Measurements from ENCODE around the gene CC2D1A. TPM values are rescaled to one million over a fixed set of nuclear protein-coding genes. Genes with fewer than 3 reads are reported as not detected.

The CC2D1A gene
- total and polyA plus RNA-seq, 10 donors = 13.0 to 40.1 (median 27.5) TPM

- 84 to 94% (median 94%) methylated on average over 8 of the region's 8 CpGs for WGBS, 5 donors
- Histone ChIP-seq H3K27me3 (replicated peaks in 1 of 7) (no peaks in the 10 kb centered on the region), H3K9me3 (no peaks in the 10 kb centered on the region), H3K4me1 (peaks cover 11 to 23% (median 16%) of the 10 kb centered on the region in 6 donors), H3K36me3 (peaks cover 4 to 81% (median 74%) of the 10 kb centered on the region in 6 donors), H3K27ac (no peak overlapping the region), H3K4me3 (no peak overlapping the region)
- intact Hi-C loops (cut with DNase I; ENCODE audit: low total_unique reads) = loop anchor here (10.0 kb wide), 1 partner anchor 78 kb away; the partner anchor contains the start of gene IL27RA
- TF ChIP-seq POLR2A (IDR thresholded peaks at IDR 0.05) = no peak
- TF ChIP-seq CTCF (IDR thresholded peaks at IDR 0.05 in 8 of 11, conservative IDR thresholded peaks at IDR 0.05 in 3 of 11) = no peak
- no peak for TF ChIP-seq POLR2AphosphoS5 (IDR thresholded peaks at IDR 0.05)
- DNase-seq = no peak
Observed at GRCh38 chr19:13957051-13957450, 51.0 kb downstream of the CC2D1A start.

GRCh38 chr19:13958043-13958442 lies 52.0 kb downstream of the CC2D1A start:
- H3K36me3 ChIP-seq = peaks cover 4 to 91% (median 84%) of the 10 kb centered on the region in 6 donors
- H3K4me3 ChIP-seq = no peak overlapping the region
- TF ChIP-seq CTCF (IDR thresholded peaks at IDR 0.05 in 8 of 11, conservative IDR thresholded peaks at IDR 0.05 in 3 of 11) (no peak), POLR2AphosphoS5 (IDR thresholded peaks at IDR 0.05) (no peak), POLR2A (IDR thresholded peaks at IDR 0.05) (no peak)
- peaks cover 9 to 19% (median 13%) of the 10 kb centered on the region in 6 donors for H3K4me1 ChIP-seq
- no peak overlapping the region for H3K27ac ChIP-seq
- no peak for DNase-seq
- no peaks in the 10 kb centered on the region for H3K27me3 ChIP-seq (replicated peaks in 1 of 7)
- intact Hi-C loops (cut with DNase I; ENCODE audit: low total_unique reads) = loop anchor here (10.0 kb wide), 1 partner anchor 77 kb away; the partner anchor contains the start of gene IL27RA
- WGBS, 5 donors = 74 to 89% (median 84%) methylated on average over 12 of the region's 12 CpGs
- H3K9me3 ChIP-seq = no peaks in the 10 kb centered on the region

GRCh38 chr19:13959141-13959961 lies 53.4 kb downstream of the CC2D1A start:
- WGBS, 5 donors = 86 to 90% (median 88%) methylated on average over 23 to 41 of the region's 41 CpGs
- DNase-seq = no peak
- H3K4me3 ChIP-seq = no peak overlapping the region
- no peaks in the 10 kb centered on the region for H3K9me3 ChIP-seq
- no peak for TF ChIP-seq POLR2A (IDR thresholded peaks at IDR 0.05)
- TF ChIP-seq POLR2AphosphoS5 (IDR thresholded peaks at IDR 0.05) = peak in 1 of 3 donors; percentile 63
- no peak for TF ChIP-seq CTCF (IDR thresholded peaks at IDR 0.05 in 8 of 11, conservative IDR thresholded peaks at IDR 0.05 in 3 of 11)
- H3K27me3 ChIP-seq (replicated peaks in 1 of 7) = no peaks in the 10 kb centered on the region
- intact Hi-C loops (cut with DNase I; ENCODE audit: low total_unique reads) = loop anchor here (10.0 kb wide), 1 partner anchor 75 kb away; the partner anchor contains the start of gene IL27RA
- H3K36me3 ChIP-seq = peaks cover 4 to 100% (median 96%) of the 10 kb centered on the region in 6 donors
- no peak overlapping the region for H3K27ac ChIP-seq
- H3K4me1 ChIP-seq = peaks cover 0 to 6% (median under 1%) of the 10 kb centered on the region in 6 donors

Data from spleen (tissue), 11 donors.